ENCODE measurements around the gene ACTN2. TPM values are rescaled to one million over a fixed set of nuclear protein-coding genes. Genes with fewer than 3 reads are reported as not detected.

ACTN2 gene
- polyA plus RNA-seq, 1 experiment = not detected

- no peak overlapping the region for H3K4me3 ChIP-seq (ENCODE audit: low read depth, low read length)
- H3K27me3 ChIP-seq (ENCODE audit: control insufficient read depth, insufficient read depth, low read length) = no peaks in the 10 kb centered on the region
- no peaks in the 10 kb centered on the region for H3K36me3 ChIP-seq (ENCODE audit: control insufficient read depth, insufficient read depth, low read length)
- TF ChIP-seq, protein P1, sequence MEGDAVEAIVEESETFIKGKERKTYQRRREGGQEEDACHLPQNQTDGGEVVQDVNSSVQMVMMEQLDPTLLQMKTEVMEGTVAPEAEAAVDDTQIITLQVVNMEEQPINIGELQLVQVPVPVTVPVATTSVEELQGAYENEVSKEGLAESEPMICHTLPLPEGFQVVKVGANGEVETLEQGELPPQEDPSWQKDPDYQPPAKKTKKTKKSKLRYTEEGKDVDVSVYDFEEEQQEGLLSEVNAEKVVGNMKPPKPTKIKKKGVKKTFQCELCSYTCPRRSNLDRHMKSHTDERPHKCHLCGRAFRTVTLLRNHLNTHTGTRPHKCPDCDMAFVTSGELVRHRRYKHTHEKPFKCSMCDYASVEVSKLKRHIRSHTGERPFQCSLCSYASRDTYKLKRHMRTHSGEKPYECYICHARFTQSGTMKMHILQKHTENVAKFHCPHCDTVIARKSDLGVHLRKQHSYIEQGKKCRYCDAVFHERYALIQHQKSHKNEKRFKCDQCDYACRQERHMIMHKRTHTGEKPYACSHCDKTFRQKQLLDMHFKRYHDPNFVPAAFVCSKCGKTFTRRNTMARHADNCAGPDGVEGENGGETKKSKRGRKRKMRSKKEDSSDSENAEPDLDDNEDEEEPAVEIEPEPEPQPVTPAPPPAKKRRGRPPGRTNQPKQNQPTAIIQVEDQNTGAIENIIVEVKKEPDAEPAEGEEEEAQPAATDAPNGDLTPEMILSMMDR (IDR thresholded peaks at IDR 0.05; ENCODE audit: insufficient read depth, low read depth, low read length) = peak; percentile 37
- ChIA-PET POLR2A (no interaction called here), CTCF (interaction anchor here (1.1 kb wide), 1 partner anchor 16 kb away, joined by 7 read pairs; no protein-coding TSS in a partner anchor)
- DNase-seq (ENCODE audit: low read depth) = no peak
Measured at GRCh38 chr1:236774926-236775325, 88.6 kb downstream of the ACTN2 start.

DNA sequence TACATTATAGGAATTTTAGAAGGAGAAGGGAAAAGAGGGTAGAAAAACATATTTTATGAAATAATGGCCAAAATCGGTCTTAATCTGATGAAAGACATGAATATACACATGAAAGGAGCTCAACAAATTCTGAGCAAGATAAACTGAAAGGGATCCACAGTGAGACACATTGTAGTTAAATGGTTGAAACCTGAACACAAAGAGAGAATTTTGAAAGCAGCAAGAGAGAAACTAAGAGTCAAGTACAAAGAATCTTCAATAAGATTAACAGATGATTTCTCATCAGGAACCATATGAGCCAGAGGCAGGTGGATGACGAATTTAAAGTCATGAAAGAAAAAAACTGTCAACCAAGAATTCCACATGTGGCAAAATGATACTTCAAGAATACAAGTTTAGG, 93.0 kb downstream of the ACTN2 start:
- no peak overlapping the region for H3K4me3 ChIP-seq (ENCODE audit: low read depth, low read length)
- DNase-seq (ENCODE audit: low read depth) = no peak
- H3K36me3 ChIP-seq (ENCODE audit: control insufficient read depth, insufficient read depth, low read length) = no peaks in the 10 kb centered on the region
- TF ChIP-seq, protein P1 (IDR thresholded peaks at IDR 0.05; ENCODE audit: insufficient read depth, low read depth, low read length) = no peak
- ChIA-PET POLR2A (no interaction called here), CTCF (no interaction called here)
- H3K27me3 ChIP-seq (ENCODE audit: control insufficient read depth, insufficient read depth, low read length) = no peaks in the 10 kb centered on the region

GRCh38 chr1:236785477-236785876, 99.2 kb downstream of the ACTN2 start:
- H3K27me3 ChIP-seq (ENCODE audit: control insufficient read depth, insufficient read depth, low read length) = no peaks in the 10 kb centered on the region
- CTCF ChIA-PET = no interaction called here
- TF ChIP-seq, protein P1 (IDR thresholded peaks at IDR 0.05; ENCODE audit: insufficient read depth, low read depth, low read length) = no peak
- POLR2A ChIA-PET = no interaction called here
- no peaks in the 10 kb centered on the region for H3K36me3 ChIP-seq (ENCODE audit: control insufficient read depth, insufficient read depth, low read length)
- H3K4me3 ChIP-seq (ENCODE audit: low read depth, low read length) = no peak overlapping the region
- no peak for DNase-seq (ENCODE audit: low read depth)

GRCh38 chr1:236786453-236786852, 100.2 kb downstream of the ACTN2 start:
- no peaks in the 10 kb centered on the region for H3K36me3 ChIP-seq (ENCODE audit: control insufficient read depth, insufficient read depth, low read length)
- POLR2A ChIA-PET = no interaction called here
- DNase-seq (ENCODE audit: low read depth) = no peak
- no peaks in the 10 kb centered on the region for H3K27me3 ChIP-seq (ENCODE audit: control insufficient read depth, insufficient read depth, low read length)
- no peak overlapping the region for H3K4me3 ChIP-seq (ENCODE audit: low read depth, low read length)
- TF ChIP-seq, protein P1 (IDR thresholded peaks at IDR 0.05; ENCODE audit: insufficient read depth, low read depth, low read length) = no peak
- CTCF ChIA-PET = interaction anchor here (0.9 to 1.2 kb wide), 2 partner anchors 8 to 27 kb away, joined by 3 read pairs; no protein-coding TSS in a partner anchor

GRCh38 chr1:236794585-236795034, 108.3 kb downstream of the ACTN2 start:
- TF ChIP-seq, protein P1 (IDR thresholded peaks at IDR 0.05; ENCODE audit: insufficient read depth, low read depth, low read length) = no peak
- Histone ChIP-seq H3K36me3 (ENCODE audit: control insufficient read depth, insufficient read depth, low read length) (no peaks in the 10 kb centered on the region), H3K4me3 (ENCODE audit: low read depth, low read length) (peak overlapping the region; percentile 99), H3K27me3 (ENCODE audit: control insufficient read depth, insufficient read depth, low read length) (no peaks in the 10 kb centered on the region)
- ChIA-PET CTCF (interaction anchor here (0.9 kb wide), 1 partner anchor 35 kb away, joined by 6 read pairs; no protein-coding TSS in a partner anchor), POLR2A (interaction anchor here (1.0 kb wide), 1 partner anchor 60 kb away, joined by 8 read pairs; no protein-coding TSS in a partner anchor)
- DNase-seq (ENCODE audit: low read depth) = no peak
